Measurements from ENCODE around the gene APLNR.
"Not testable (repeated sequence)": the region's sequence is repeated elsewhere in the genome, so short reads cannot be mapped to it uniquely, and the experiment has no call there.

APLNR gene

DNA sequence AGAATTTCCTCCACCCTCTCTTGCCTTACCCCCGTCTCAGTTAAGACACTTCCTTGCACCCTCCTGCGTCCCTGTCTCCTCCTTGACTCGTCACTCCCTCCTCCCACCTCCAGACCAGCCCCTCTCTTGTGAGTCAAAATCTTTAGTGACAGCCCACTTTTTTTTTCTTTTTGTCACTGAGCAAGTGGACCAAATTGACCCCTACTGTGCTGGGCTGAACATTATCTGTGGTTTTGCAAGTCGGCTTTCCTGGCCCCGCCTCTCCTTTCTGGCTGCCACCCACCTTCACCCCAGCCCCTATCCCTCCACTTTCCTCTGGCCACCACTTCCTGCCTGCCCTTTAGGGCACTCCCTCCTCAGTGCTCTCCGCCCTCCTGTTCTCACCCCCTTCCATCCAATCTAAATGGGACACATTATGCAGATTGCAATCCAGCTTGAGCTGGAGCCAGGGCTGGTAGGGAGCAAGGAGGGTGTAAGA is at the start of gene APLNR:
Gene APLNR (minus strand): TSS at position 47 of the 478 bp plus-strand sequence. CDS start 246 bp downstream, outside the sequence.
- no peak for DNase-seq

DNA sequence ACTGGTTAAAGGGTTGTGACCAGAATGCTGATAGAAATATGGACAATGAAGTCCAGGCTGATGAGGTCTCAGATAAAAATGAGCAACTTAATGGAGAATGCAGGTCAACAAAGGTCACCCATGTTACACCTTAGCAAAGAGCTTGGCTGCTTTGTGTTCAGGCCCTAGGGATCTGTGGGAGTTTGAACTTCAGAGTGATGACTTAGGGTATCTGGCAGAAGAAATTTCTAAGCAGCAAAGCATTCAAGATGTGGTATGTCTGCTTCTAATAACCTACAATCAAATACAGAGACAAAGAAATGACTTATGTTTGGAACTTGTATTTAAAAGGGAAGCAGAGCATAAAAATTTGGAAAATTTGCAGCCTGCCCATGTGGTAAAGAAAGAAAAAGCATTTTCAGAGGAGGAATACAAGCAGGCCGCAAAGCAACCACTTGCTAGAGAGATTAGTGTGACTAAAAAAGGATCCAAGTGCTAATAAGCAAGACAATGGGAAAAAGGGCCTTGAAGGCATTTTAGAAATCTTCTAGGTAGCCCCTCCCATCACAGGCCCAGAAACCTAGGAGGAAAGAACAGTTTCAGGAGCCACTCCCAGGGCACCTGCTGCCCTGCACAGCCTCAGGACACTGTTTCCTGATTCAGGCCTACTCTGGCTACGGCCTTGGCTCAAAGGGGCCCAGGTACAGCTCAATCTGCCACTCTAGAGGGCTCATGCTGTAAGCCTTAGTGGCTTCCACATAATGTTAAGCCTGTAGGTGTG is 46.4 kb upstream of the APLNR start:
- DNase-seq = no peak

DNA sequence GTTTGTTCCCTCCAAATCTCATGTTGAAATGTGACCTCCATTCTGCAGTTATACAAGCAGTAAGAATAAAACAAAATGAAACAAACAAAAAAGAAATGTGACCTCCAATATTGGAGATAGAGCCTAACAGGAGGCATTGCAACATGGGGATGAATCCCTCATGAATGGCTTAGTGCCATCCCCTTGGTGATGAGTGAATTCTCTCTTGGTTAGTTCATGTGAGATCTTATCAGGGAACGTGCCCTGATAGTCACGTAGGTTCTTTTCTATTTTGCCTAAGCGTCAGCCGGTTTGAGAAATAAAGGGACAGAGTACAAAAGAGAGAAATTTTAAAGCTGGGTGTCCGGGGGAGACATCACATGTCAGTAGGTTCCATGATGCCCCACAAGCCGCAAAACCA is 44.5 kb upstream of the APLNR start:
- DNase-seq = not testable (repeated sequence)

DNA sequence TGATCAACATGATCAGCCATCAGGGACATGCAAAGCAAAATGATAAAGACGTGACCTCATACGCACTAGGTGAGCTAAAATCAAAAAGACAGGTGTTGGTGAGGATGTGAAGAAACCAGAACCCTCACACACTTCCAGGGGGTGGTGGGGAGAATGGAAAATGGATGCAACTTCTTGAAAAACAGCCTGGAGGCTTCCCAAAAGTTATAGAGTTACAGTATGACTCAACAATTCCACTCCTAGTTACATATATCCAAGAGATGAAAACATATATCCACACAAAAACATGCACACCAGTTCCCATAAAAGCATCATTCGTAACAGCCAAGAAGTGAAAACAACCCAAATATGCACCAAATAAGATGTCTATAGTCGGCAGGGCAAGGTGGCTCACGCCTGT is 42.1 kb upstream of the APLNR start:
- DNase-seq = no peak

DNA sequence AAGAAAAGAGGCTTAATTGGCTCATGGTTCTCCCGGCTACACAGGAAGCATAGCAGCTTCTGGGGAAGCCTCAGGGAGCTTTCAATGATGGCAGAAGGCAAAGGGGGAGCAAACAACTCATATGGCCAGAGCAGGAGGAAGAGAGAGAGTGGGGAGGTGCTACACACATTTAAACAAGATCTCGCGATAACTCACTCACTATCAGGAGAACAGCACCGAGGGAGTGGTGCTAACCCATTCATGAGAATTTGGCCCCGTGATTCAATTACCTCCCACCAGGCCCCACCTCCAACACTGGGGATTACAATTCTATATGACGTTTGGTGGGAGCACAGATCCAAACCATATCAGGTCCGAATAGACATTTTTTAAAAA is 41.7 kb upstream of the APLNR start:
- no peak for DNase-seq

DNA sequence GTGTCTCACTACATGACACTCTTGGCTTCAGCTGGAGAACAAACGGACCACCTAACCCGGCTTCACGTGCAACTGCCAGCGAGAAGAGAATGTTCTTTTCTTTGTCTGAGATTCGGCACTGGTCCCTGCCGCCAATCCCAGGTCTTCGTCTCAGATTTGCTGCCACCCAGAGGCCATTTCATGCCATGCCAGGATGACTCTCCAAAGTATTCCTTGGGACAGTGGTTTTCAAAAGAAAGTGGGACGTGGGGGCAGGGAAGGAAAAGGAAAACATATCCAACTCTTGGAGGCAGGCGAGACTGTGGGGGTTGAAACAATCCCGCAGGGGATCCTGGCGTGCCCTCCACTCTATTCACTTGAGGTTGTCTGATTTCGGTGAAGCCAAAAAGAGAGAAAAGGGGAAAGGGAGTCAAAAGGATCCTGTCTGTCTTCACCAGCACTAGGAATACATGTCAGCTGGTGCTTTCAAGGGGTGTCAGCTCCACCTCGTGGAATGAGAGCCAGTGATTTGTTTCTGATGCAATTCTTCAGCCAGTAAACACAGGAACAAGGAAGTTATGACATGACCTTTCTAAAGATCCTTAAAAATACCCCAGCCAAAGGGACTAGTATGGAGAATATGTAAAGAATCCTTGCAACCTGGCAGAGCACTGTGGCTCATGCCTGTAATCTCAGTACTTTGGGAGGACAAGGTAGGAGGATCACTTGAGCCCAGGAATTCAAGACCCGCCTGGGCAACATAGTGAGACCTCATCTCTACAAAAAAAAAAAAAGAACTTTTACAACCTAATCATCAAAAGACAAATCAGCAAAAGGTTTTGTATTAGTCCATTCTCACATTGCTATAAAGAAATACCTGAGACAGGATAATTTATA is 41.0 kb upstream of the APLNR start:
- DNase-seq = peak; percentile 75

DNA sequence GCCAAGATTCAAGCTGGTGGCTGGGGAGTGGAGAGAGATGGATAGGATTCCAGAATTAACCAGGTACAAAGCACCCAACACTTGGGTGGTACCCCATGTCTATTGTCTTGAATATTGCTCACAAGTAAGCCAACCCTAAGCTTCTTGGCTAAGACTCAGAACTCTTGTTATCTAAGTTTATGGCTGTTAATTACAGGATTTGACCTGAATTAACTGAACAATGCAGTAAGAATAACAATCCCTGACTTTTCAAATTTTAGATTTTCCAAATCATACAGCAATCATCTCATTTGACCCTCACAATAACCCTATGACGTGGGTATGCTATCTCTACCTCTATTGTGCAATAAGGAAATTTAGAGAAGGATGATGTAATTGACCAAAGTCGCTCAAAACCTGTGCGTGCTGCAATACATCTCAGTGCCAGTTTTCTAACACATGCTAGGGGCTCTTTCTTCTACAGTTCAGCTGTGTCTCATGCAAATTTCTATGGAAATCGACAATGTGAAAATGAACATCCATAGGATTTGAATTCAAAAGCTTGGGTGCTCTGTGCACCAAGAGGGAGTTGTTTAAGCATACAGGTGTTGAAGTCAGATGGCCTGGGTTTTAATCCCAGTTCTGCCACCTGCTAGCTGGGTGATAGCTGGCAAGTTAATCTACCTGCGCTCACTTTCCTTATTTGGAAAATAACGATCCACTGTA is 40.1 kb upstream of the APLNR start:
- DNase-seq = peak; percentile 54

DNA sequence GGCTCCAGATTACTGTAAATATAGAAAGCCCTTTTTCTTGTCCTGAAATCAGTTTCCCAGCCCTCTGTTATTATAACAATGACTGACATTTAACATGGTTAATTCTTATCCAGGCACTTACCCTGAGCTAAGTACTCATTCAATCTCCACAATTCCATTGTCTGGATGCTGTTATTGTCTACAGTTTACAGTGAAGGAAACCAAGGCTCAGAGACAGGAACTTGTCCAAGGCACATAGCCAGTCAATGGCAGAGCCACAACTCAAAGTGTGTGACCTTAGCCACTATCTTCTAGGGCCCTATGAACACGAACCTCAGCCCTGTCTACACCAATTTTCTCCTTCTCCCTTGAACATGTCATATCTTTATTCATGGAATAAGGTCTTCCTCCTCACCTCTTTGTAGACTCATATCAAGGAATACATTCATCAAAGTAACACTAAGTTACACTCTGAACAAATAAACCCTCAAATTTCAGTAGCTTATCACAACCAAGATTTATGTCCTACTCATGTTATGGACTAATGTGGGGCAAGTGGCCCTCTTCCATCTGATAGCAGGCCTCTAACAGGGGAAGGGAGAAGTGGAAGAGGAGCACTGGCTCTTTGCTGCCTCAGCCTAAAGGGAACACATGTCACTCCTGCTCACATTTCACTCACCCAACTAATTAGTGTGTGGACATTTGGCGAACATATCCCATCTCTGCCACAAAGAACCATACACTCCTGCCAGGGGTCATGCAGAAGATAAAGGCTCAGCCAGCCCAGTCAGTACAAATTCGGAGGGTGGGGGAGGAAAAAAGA is 39.3 kb upstream of the APLNR start:
- DNase-seq = no peak

DNA sequence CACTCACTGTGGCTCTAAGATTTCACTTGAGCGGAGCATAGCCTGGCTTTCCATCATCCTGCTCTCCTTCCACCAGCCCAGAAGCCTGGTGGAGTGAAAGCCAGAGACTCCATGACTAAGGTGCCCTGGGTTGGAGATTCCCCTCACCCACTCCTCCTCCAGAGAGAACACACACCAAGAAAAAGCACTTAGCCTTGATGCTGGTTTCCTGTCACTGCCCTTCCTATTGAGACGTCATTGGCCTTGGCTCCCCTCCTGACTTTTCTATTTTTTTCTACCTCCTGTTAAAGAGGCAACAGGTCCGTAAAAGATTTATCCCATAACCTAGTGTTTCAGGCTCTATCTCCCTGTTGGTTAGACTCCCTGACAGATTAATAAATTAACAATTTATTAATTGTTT is 38.5 kb upstream of the APLNR start:
- DNase-seq = no peak

DNA sequence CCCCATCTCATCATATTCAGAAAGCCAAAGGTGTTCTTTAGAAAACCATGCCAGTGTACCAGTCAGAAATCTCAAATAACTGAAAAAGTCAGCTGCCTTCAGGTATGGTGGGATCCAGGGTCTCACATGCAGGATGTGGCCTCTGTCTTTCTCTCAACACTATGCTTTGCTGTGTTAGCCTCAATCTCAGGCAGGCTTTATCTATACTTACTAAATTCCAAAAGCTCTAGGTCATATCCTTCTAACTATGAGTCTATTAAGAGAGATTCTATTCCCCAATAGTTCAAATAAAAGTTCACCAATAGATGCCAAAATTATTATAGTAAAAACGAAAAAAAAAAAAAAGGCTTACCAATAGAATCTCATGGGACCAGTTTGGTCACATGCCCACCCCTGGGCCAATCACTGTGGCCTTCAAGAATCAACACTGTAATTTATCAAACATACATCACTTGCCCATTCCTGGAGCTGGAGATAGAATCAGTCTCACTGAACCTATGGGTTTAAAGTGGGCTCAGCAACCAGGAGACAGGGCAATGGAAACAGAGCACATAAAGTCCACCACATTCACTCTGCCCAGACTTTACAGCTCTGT is 38.0 kb upstream of the APLNR start:
- DNase-seq = no peak

DNA sequence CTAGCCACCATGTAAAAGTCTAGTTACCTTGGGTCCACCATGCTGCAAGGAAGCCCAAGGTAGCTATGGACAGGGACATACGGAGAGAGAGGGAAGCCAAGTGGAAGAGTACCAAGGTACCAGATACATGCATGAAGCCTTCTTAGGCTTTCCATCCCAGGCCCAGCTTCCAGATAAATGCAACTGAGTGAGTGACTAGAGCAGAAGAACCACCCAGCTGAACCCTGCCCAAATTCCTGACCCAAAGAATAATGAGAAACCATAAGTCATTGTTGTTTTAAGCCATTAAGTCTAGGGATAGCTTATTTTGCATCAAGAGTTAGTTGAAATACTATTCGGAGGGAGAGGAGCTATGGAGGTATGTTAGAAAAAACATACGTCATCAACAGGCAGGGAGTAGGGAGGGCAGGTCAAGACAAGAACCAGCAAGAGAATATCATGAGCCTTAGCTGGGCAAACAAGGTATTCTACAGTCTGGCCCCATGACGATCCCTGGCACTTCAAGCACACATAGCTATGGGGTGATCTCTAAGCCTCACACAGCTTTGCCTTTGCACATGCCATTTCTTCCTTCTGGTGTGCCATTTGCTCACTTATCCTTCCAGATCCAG is 36.5 kb upstream of the APLNR start:
- no peak for DNase-seq

DNA sequence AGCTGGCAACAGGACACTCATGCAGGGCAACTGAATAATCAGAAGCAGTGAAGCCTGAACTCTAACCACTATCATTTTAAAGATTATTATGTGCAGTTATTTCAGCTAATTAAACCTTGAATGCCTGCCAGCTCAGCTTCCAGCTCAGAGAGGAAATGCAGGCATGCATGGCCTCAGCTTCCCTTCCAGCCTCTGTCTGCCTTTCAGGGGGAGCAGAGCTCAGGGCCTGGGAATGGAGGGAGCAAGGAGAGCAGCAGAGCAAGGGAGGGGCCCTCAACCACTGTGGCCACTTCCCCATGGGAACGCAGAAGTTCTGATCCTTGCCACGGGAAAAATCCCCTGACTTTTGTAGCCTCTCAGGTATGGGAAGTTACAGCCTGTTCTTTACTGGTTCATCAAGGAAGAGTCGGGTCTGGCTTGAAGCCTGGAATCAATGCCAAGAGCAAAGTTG is 32.5 kb upstream of the APLNR start:
- DNase-seq = no peak

DNA sequence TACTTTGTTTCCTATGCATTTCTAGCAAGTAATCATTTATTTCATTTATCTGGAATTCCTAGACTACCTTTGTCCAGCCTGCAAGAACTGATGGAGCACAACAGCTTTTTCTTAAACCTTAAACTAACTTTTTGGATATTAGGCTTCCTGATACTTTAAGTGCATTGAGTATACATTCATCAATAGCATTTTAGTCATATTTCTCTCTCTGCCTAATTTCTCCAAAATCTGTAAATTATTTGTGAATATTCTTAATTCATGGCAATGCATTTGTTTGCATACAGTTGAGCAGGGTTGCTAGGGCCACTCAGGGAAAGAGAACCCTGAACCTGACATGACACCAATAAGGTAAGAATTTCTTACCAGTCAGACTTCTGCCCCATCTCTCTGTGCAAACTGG is 29.1 kb upstream of the APLNR start:
- no peak for DNase-seq

DNA sequence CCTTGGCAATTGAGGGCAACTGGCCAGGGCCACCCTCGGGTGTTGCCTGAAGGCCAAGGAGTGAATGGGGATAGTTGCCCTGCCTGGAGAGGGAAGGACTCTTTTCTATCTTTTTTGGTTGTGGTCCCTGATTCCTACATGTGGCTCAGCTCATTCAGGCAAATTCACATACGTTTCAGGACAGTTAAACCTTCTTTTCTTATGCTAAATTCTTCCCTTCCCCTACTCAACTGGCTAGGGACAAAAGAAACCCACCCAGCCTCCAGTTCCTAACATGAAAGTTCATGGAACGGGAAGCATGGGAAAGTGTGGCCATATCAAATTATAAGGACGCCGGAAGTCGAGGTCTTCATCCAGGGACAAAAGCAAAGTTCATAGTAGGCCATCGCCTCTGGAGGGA is 26.3 kb upstream of the APLNR start:
- no peak for DNase-seq

DNA sequence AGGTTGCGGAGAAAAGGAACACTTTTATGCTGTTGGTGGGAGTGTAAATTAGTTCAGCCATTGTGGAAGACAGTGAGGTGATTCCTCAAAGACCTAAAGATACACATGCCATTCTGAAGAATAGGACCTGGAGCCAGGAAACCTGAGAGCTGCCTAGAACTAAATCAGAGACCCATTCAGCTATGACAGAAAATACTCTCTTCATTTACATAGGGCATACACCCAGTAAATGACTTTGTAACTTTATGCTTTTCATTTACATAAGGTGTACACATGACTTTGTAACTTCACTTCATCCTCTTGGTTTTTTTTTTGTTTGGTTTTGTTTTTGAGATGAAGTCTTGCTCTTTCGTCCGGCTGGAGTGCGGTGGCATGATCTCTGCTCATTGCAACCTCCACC is 25.1 kb upstream of the APLNR start:
- DNase-seq = no peak

DNA sequence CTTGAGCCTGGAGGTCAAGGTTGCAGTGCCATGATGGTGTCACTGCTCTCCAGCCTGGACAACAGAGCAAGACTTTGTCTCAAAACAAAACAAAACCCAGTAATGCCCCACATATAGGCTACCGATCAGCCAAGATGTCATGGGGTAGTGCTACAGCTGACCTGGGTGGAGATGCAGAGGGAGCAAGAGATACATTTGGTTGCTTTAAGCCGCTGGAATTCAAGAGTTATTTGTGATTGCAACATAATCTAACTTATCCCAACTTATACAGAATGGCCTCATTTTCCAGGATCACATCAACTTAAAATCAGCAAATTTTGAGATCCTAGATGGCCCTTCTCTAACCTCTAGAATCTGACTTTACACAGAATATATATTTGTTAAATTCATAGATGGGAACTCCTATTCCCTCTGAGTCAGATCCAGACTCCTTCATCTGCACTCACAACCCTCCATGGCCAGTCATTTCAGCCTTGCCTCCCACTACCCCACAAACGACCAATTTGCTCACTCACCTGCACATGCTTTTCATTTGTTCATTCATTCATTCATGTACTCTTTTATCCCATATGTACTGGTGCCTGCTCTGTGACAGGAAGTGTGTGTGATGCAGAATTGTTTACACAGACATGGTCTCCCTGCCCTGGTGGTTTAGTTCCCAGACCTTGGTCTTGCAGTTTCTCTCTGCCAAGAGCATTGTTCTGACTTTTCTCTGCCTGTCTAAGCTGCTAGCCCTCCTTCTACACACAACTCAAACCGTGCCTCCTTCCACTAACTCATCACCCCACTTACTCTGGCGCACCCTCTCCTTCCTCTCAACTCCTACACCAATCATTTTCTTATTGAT is 24.1 kb upstream of the APLNR start:
- DNase-seq = no peak

DNA sequence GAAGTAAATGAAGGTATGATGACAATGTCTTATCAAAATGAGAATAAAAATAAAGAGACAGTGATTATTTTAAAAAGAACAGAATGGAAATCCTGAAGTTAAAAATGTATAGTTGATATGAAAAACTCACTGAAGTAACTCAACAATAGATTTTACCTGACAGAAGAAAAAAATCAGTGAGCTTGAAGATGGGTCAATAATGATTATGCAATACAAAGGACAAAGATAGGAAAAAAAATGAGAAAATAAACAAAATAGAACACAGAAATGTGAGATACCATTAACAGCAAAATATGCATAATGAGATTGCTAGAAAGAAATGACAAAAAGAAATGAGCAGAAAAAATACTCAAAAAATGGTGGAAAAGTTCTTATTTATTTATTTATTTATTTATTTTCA is 19.1 kb upstream of the APLNR start:
- no peak for DNase-seq

DNA sequence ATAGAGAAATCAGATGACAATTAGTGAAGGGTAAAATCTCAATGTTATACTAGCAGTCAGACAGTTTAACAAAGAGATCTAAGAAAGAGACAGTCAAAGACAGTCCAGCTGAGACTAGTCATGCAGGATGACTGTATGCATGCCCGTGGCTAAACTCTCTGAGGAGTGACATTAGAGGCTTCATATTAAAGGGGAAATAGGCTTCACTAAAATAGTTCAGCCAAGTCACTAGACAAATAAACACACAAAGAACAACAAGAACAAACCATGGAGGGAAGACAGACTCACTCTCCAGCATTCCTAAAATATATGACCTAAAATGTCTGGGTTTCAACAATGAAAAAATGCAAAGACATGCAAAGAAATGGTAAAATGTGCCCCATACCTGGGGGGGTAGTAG is 18.6 kb upstream of the APLNR start:
- DNase-seq = no peak

DNA sequence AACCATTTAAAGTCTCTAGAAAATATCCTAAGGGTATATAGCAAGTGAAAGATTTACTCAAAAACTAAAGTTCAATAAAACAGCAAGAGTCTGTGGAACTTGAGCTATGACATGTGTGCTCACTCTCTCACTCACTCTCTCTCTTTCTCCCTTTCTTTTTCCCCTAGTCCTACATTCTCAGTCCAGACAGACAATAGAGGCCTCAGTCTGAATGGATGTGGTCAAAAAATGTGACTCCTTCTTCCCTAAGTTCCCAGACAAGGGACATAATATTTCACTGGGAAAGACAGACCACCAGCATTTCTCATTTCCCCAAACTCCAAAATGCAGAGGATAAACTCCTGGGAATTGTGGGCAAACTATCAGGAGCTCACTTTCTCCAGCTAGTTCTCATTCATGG is 17.6 kb upstream of the APLNR start:
- DNase-seq = no peak

DNA sequence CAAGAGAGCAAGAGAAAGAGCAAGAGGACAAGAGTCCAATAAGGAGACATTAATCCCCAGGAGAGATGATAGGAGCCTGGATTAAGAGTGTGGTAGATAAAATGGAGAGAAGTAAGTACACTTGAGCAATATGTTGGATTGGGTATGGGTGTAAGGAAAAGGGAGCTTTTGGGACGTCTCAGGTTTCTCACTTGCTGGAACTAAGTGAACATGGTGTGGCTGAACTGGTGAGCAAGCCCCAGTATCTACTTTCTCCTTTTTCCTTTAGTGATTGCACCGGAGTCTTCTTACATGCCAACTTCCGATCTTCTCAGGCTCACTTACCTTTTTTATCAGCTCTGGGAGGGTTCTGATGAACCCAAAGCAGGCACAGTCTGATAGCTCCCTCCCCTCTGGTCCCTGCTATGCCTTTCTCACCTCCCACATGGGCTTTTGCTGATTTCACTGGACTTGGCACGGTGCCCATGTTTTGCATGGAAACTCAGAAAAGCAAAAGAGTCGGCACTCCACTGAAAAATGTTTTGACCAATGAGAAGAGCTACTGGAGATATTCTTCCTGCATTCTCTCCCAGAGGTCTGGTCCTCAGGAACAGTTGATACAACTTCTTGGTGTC is 14.5 kb upstream of the APLNR start:
- no peak for DNase-seq
